NCI-H187 treated with DMSO at 0.1 percent for 48 hours (cell line): ENCODE measurements around the gene ATP8B1.
"Not testable (repeated sequence)": the region's sequence is repeated elsewhere in the genome, so short reads cannot be mapped to it uniquely, and the experiment has no call there.

Source experiments
- DNase-seq: peaks from one replicate; lab custom pipeline; 2025; lab: John Stamatoyannopoulos, UW

The ATP8B1 gene

GRCh38 chr18:57803103-57803969 is at the start of gene ATP8B1:
Gene ATP8B1, minus strand, starts transcription at chr18:57803315. Its CDS starts 71,508 bp downstream, at chr18:57731807.
- no peak for DNase-seq

DNA sequence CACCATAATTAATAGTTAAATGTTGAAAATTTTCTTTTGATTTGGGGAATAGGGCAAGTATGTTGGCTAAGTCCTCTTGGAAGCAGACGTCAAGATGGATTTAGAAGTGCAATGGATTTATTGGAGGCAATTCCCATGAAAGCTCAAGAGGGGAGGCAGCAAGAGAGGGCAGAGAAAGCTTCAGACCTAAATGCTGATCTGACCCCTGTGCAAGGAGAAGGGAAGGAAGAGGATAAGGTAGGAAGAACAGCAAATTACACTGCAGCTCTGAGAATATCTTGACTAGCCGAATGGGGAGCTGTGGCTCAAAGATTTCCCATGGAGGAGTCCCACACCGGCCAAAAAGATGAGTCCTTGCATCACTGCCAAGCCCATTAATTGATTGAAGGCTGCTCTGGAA is 46.9 kb upstream of the ATP8B1 start:
- no peak for DNase-seq

DNA sequence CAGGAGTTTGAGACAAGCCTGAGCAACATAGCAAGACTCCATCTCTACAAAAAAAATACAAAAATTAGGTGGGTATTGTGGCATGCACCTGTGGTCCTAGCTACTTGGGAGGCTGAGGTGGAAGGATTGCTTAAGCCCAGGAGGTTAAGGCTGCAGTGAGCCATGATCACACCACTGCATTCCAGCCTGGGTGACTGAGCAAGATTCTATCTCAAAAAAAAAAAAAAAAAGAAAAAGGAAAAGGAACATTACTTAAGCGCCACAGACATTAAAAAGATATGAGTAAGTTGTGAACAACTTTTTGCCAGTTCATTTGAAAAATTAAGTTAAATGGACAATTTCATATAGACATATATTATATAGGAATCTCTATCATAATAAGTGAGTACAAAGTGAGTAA is 45.3 kb upstream of the ATP8B1 start:
- DNase-seq: not testable (repeated sequence)

GRCh38 chr18:57847431-57847830 is 44.3 kb upstream of the ATP8B1 start:
- not testable (repeated sequence) for DNase-seq

GRCh38 chr18:57846258-57846657 is 43.1 kb upstream of the ATP8B1 start:
- no peak for DNase-seq

- no peak for DNase-seq
These were observed 42.5 kb upstream of the ATP8B1 start for GRCh38 chr18:57845605-57846074.

GRCh38 chr18:57844319-57844718 is 41.2 kb upstream of the ATP8B1 start:
- DNase-seq: no peak

DNA sequence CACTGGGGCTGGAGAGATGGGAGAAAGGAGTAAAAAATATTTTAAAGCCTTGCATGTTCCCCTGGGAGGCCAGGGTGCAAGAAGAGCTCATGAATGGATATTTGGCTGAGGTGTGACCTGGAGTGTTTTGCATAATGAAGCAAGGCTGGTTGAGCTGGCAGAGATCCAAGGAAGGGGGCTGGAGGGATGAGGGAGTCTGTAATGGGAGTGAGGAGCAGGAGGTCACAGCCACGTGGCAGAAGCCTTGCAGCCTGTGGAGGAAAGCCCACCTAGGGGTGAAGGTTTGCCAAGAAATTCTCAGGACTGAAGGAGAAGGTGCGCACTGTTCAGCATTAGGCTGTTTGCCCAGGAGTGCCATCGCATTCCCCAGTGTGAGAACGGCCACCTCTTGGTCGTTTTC is 40.3 kb upstream of the ATP8B1 start:
- no peak for DNase-seq

DNA sequence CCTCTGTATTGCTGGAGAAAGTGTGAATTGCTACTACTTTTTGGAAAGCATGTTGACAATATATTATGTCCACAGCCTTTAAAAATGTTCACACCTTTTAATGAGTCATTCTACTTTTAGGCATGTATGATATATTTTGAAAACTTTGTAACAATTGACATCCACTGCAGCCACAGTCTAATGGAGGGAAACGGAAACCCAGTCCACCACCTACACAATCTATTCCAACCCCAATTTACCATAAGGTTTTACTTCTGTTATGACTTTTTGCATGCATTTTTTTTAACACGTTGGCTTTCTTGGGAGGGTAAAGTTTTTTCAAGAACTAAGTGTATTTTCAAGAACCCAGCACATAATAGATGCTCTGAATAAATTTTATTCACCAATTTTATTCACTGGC is 38.5 kb upstream of the ATP8B1 start:
- DNase-seq: no peak

DNA sequence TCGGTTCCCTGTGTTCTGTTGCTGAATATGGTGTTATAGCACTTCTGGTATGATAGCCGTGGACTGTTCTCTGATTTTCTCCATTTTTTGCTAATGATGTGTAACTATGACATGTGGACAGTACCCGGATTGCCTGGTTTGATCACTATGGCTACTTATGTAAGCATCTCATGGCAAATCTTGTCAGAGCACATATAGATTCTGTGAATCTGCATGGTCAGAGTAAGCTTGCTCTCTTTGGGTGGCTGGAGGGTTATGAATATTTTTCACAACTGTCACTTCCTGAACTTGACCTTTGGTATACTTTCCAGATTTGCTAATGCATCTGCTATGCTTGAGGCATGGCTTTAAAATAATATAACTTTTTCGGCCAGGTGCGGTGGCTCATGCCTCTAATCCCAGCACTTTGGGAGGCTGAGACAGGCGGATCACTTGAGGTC is 36.8 kb upstream of the ATP8B1 start:
- no peak for DNase-seq

GRCh38 chr18:57837917-57838548 is 34.9 kb upstream of the ATP8B1 start:
- no peak for DNase-seq

- no peak for DNase-seq
These were observed 33.4 kb upstream of the ATP8B1 start for GRCh38 chr18:57836557-57836956.

DNA sequence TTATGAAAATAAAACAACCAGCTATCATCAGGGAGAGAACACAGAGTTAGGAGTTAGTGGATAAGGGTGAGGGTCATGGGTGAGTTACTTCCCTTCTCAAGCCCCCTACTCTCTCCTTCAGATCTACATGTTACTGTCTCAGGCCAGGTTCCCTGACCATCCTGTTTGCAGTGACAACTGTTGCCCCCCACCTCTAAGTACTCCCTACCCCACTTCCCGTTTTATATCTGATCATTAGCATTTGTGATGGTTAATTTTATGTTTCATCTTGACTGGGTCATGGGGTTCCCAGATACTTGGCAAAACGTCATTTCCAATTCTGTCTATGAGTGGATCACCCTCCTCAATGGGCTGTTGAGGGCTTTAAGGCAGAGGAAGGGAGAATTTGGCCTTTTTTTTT is 32.8 kb upstream of the ATP8B1 start:
- DNase-seq: no peak

GRCh38 chr18:57834616-57835015 is 31.5 kb upstream of the ATP8B1 start:
- no peak for DNase-seq

- DNase-seq: no peak
These were observed 30.5 kb upstream of the ATP8B1 start for GRCh38 chr18:57833441-57834101.

DNA sequence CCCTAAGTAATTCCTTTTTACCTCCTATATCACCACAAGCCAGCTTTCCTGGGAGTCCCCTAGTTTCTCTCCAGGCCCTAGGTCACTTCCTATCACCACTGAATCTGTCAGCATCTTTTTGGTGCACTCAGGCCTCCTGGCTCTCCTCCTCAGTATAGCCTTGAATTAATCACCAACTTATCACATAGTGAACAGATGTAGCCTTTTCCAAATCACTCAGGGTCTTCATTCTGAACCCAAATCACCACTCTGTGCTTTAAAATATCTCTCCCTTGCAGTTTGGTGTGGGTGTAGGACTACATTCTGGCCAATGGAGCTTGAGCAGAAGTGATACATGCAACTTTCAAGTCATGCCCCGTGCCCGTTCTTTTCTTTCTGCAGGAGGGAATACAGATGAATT is 29.6 kb upstream of the ATP8B1 start:
- no peak for DNase-seq

DNA sequence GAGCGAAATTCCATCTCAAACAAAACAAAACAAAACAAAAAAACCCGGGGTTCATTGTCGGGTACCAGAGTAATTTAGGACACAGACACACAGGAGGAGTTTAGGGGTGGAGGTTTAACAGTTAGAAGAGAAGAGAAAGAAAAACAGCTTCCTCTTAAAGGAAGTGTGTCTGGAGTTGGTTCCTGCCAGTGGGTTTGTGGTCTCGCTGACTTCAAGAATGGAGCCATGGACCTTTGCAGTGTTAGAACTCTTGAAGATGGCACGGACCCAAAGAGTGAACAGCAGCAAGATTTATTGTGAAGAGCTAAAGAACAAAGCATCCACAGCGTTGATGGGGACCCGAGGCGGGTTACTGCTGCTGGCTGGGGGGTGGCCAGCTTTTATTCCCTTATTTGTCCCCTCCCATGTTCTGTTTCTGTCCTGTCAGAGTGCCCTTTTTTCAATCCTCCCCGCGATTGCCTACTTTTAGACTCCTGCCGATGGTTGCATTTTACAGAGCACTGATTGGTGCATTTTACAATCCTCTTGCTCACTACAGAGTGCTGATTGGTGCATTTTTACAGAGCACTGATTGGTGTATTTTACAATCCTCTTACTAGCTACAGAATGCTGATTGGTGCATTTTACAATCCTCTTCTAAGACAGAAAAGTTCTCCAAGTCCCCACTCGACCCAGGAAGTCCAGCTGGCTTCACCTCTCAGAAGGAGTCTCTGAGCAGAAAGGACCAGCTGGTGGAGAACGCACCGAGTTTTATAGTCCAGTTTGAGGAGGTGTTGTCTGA is 28.7 kb upstream of the ATP8B1 start:
- DNase-seq: no peak

- no peak for DNase-seq
These were observed 24.5 kb upstream of the ATP8B1 start for GRCh38 chr18:57827646-57828045.

DNA sequence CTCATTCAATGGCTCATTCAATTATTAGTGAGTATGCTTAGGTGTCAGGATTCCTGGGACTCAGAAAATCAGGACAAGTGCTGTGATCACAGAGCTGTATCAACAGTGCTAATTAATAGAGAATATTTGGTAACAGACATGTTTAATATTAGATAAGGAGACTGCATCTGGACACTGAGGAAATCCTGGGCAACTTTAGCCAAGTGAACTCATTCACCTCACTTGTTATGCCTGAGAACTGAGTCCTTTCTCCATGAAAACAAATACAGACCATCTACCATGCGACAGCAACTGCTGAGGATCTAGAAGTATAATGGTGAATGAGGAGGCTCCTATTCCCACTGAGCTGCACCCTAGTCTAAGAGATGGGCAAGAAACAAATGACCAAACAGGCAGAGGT is 23.1 kb upstream of the ATP8B1 start:
- DNase-seq: no peak

GRCh38 chr18:57820583-57820982 is 17.5 kb upstream of the ATP8B1 start:
- not testable (repeated sequence) for DNase-seq

DNA sequence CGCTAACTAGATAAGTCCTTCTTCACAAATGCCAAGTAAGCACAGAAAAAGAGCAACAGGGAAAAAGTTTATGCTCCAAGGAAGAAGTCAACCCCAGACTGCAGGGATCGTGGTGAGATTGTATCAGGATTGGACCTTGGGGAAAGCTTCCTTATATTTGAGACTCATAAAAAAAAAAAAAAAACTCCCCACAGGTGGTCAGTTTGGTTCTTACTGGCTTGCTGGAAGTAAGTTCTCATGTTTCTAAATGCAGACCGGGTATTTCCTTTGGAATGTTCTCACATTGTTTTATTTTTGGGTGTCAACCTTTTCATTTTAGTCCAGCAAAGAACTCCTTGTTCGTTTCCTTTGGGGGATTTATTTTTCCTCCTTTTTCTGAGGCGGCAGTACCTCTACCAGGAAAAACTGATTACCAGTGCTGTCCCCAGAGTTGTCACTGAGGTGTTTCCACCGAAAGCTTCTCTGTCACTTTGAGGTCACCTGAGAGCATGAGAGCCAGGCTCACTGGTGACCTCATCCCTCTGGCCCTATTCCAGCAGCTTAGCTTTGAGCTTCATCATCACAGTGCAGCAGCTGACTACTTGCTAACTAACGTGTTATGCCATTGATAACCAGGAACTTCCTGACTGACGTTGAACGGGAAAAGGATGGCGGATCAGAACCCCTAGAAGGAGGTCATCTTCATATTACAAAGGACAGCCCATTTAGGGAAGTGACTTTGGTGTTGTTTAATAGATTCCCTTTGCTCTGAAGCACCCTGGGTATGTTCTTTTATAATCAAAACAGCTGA is 16.8 kb upstream of the ATP8B1 start:
- DNase-seq: no peak
